ENCODE data around the gene ZCCHC17. TPM values are rescaled to one million over a fixed set of nuclear protein-coding genes. Genes with fewer than 3 reads are reported as not detected.

The ZCCHC17 gene
- total RNA-seq, 4 donors from 2014 or later = 20.4 to 23.5 (median 21.7) TPM

GRCh38 chr1:31263408-31263807, 33.4 kb upstream of the ZCCHC17 start:
- TF ChIP-seq CTCF (IDR thresholded peaks at IDR 0.05; ENCODE audit: low read depth) = no peak

- TF ChIP-seq CTCF (IDR thresholded peaks at IDR 0.05; ENCODE audit: low read depth) = no peak
Measured at GRCh38 chr1:31264790-31265386, 31.9 kb upstream of the ZCCHC17 start.

- no peak for TF ChIP-seq CTCF (IDR thresholded peaks at IDR 0.05; ENCODE audit: low read depth)
Measured at GRCh38 chr1:31266547-31266946, 30.3 kb upstream of the ZCCHC17 start.

GRCh38 chr1:31272369-31272768, 24.5 kb upstream of the ZCCHC17 start:
- TF ChIP-seq CTCF (IDR thresholded peaks at IDR 0.05; ENCODE audit: low read depth) = no peak

- no peak for TF ChIP-seq CTCF (IDR thresholded peaks at IDR 0.05; ENCODE audit: low read depth)
Measured at GRCh38 chr1:31273619-31274018, 23.2 kb upstream of the ZCCHC17 start.

- no peak for TF ChIP-seq CTCF (IDR thresholded peaks at IDR 0.05; ENCODE audit: low read depth)
Measured at GRCh38 chr1:31289021-31289420, 7.8 kb upstream of the ZCCHC17 start.

GRCh38 chr1:31295874-31296485, 852 bp upstream of the ZCCHC17 start:
- TF ChIP-seq CTCF (IDR thresholded peaks at IDR 0.05; ENCODE audit: low read depth) = no peak
